HepG2 (cell line): Measurements from ENCODE around the gene CSK.

Experiments
- CTCF ChIP-seq: sonication (generic); formaldehyde crosslinking; IDR thresholded peaks from 2 replicates; pipeline ENCODE4 v1.5.0; 2020; ENCODE audit warnings: mild to moderate bottlenecking, missing genetic modification reagents, moderate library complexity
- EP300 ChIP-seq, 3 experiments: sonication (generic) in 1 of 3; formaldehyde crosslinking in 1 of 3; IDR thresholded peaks; 2 replicates each; pipeline versions ENCODE4 v1.5.1 to v1.6.1; 2011 to 2020; ENCODE audit warnings: low read depth in 2 of 3, low read length in 2 of 3, borderline replicate concordance in 1 of 3, improper control_type of control experiment in 1 of 3, mild to moderate bottlenecking in 1 of 3, missing genetic modification reagents in 1 of 3, moderate library complexity in 1 of 3
- EZH2 ChIP-seq: conservative IDR thresholded peaks from 2 replicates; pipeline ENCODE4 v1.6.1; 2012; ENCODE audit warnings: mild to moderate bottlenecking, low read depth, low read length, moderate library complexity
- KDM1A ChIP-seq: IDR thresholded peaks from 2 replicates; pipeline ENCODE4 v1.6.1; 2016; ENCODE audit warnings: missing compliant biosample characterization
- MATR3 ChIP-seq: sonication (generic); formaldehyde crosslinking; IDR thresholded peaks from 2 replicates; pipeline ENCODE4 v1.4.0; 2020; ENCODE audit warnings: missing genetic modification reagents
- NR2C2 ChIP-seq: sonication (generic); formaldehyde crosslinking; IDR thresholded peaks from 2 replicates; pipeline ENCODE4 v1.4.0; 2020; ENCODE audit warnings: missing genetic modification reagents, mild to moderate bottlenecking, moderate library complexity, borderline replicate concordance
- REST ChIP-seq, 2 experiments: IDR thresholded peaks; 2 replicates each; pipeline ENCODE4 v1.6.1; 2011 to 2012; ENCODE audit warnings: low read length in 2 of 2, borderline replicate concordance in 1 of 2, low read depth in 1 of 2, mild to moderate bottlenecking in 1 of 2, moderate library complexity in 1 of 2
- SMARCE1 ChIP-seq: fragments of 450-650 bp; IDR thresholded peaks from 2 replicates; pipeline ENCODE4 v1.6.1; 2017; ENCODE audit warnings: borderline replicate concordance
- STAG1 ChIP-seq: sonication (generic); formaldehyde crosslinking; IDR thresholded peaks from 2 replicates; pipeline ENCODE4 v1.4.0; 2020; ENCODE audit warnings: missing genetic modification reagents
- TRIM24 ChIP-seq: sonication (generic); formaldehyde crosslinking; IDR thresholded peaks from 2 replicates; pipeline ENCODE4 v1.8.0; 2022; ENCODE audit warnings: mild to moderate bottlenecking, missing genetic modification reagents
- ZBTB40 ChIP-seq, 2 experiments: fragments of 450-650 bp in 1 of 2; sonication (generic) in 1 of 2; formaldehyde crosslinking in 1 of 2; IDR thresholded peaks; 2 replicates each; pipeline versions ENCODE4 v1.6.1 to v1.8.0; 2016 to 2022; ENCODE audit warnings: antibody characterized with exemption in 1 of 2, mild to moderate bottlenecking in 1 of 2, missing genetic modification reagents in 1 of 2
- ZNF232 ChIP-seq: sonication (generic); formaldehyde crosslinking; IDR thresholded peaks from 2 replicates; pipeline ENCODE4 v1.4.0; 2020; ENCODE audit warnings: missing genetic modification reagents, borderline replicate concordance
- ZNF281 ChIP-seq: sonication (generic); formaldehyde crosslinking; IDR thresholded peaks from 2 replicates; pipeline ENCODE4 v1.4.0; 2020; ENCODE audit warnings: missing genetic modification reagents, borderline replicate concordance
- ZSCAN22 ChIP-seq: sonication (generic); formaldehyde crosslinking; IDR thresholded peaks from 2 replicates; pipeline ENCODE4 v1.4.0; 2020; ENCODE audit warnings: mild to moderate bottlenecking, missing genetic modification reagents

GRCh38 chr15:74843445-74843828 is 61.6 kb downstream of the CSK start:
- TF ChIP-seq ZNF281 (CRISPR knock-in tag) (no peak), NR2C2 (CRISPR knock-in tag) (no peak), KDM1A (no peak), REST (IDR thresholded peaks at IDR 0.05; ENCODE audit: borderline replicate concordance in 1 of 2, low read depth in 1 of 2, low read length in 2 of 2) (no peak), EP300 (IDR thresholded peaks at IDR 0.05; ENCODE audit: low read depth in 2 of 2, low read length in 2 of 2) (no peak), EP300 (CRISPR knock-in tag; IDR thresholded peaks at IDR 0.05; ENCODE audit: borderline replicate concordance) (no peak), STAG1 (CRISPR knock-in tag) (no peak), ZNF232 (no peak), SMARCE1 (no peak), TRIM24 (no peak), CTCF (CRISPR knock-in tag) (no peak), ZSCAN22 (CRISPR knock-in tag) (no peak), ZBTB40 (IDR thresholded peaks at IDR 0.05) (no peak), ZBTB40 (CRISPR knock-in tag; IDR thresholded peaks at IDR 0.05) (no peak), EZH2 (no peak), MATR3 (CRISPR knock-in tag) (no peak)
